HepG2 (cell line): ENCODE data around the gene IL18RAP. TPM values are rescaled to one million over a fixed set of nuclear protein-coding genes. Genes with fewer than 3 reads are reported as not detected.

Experiments
- ATAC-seq: fragments of 200-7000 bp; cut with Tn5 transposase; 3 replicates; pipeline ENCODE4 v1.9.1; 2020; ENCODE audit warnings: mild to moderate bottlenecking, moderate library complexity
- BruUV-seq: library from RNA; stranded (reverse); fragments of 400-500 nt; replicated peaks from 2 replicates; lab custom pipeline; 2021; lab: Mats Ljungman, UMichigan
- CTCF ChIA-PET: fragments of 300-600 bp; formaldehyde crosslinking; extraction: SDS; loops from one replicate; lab custom pipeline; 2021; ENCODE audit warnings: low total read pairs, inconsistent platforms, low intra/inter-chr PET ratio; lab: Yijun Ruan, JAX
- POLR2A ChIA-PET: fragments of 350-600 bp; sonication (Branson Sonifier 250); formaldehyde crosslinking; loops from one replicate; lab custom pipeline; 2020; ENCODE audit warnings: antibody characterized with exemption, inconsistent platforms; lab: Yijun Ruan, JAX
- DNase-seq: peaks from one replicate; pipeline ENCODE4 v3.0.0-alpha.2; 2015; ENCODE audit warnings: low spot score
- FAIRE-seq: peaks from 3 replicates; lab custom pipeline; 2011; peaks lifted over from hg19 to GRCh38; lab: Jason Lieb, UNC
- H2AFZ ChIP-seq: one replicate; pipeline ENCODE4 v1.6.1; 2011; ENCODE audit warnings: low read length, inconsistent platforms
- H3K27ac ChIP-seq: fragments of 300-600 bp; 3 replicates; pipeline ENCODE4 v1.8.0; 2011; ENCODE audit warnings: mixed run types, mild to moderate bottlenecking, mixed read lengths, low read length, inconsistent platforms; ENCODE audit not compliant: insufficient read depth; ENCODE audit errors: extremely low read length
- H3K27me3 ChIP-seq, 2 experiments: fragments of 200-600 bp in 1 of 2; 2 replicates in 1 of 2; 3 replicates in 1 of 2; pipeline versions ENCODE4 v1.6.0 to v1.8.0; 2011; ENCODE audit warnings: low read length in 2 of 2, mild to moderate bottlenecking in 2 of 2, moderate library complexity in 2 of 2, inconsistent platforms in 1 of 2; ENCODE audit not compliant: insufficient read depth in 2 of 2, control insufficient read depth in 1 of 2
- H3K36me3 ChIP-seq, 2 experiments: fragments of 200-600 bp in 1 of 2; replicated peaks in 1 of 2; 2 replicates in 1 of 2; 3 replicates in 1 of 2; pipeline versions ENCODE4 v1.5.1 to v1.8.0; 2011; ENCODE audit warnings: low read length in 2 of 2, inconsistent platforms in 1 of 2; ENCODE audit not compliant: insufficient read depth in 2 of 2, control insufficient read depth in 1 of 2
- H3K4me1 ChIP-seq: 2 replicates; pipeline ENCODE4 v1.5.1; 2012; ENCODE audit warnings: low read length, inconsistent platforms; ENCODE audit not compliant: insufficient read depth
- H3K4me2 ChIP-seq: 2 replicates; pipeline ENCODE4 v1.6.0; 2011; ENCODE audit warnings: low read depth, low read length, inconsistent platforms
- H3K4me3 ChIP-seq, 3 experiments: fragments of 200-600 bp in 1 of 3; sonication (generic), shearing (Covaris generic) in 1 of 3; replicated peaks in 1 of 3; 2 replicates each; pipeline ENCODE4 v1.5.1; 2011 to 2016; ENCODE audit warnings: low read length in 3 of 3, inconsistent platforms in 2 of 3, low read depth in 2 of 3, mild to moderate bottlenecking in 2 of 3, control low read depth in 1 of 3, mixed read lengths in 1 of 3; ENCODE audit not compliant: insufficient read depth in 1 of 3
- H3K79me2 ChIP-seq: one replicate; pipeline ENCODE4 v1.6.1; 2011; ENCODE audit warnings: low read length, inconsistent platforms; ENCODE audit not compliant: insufficient read depth
- H3K9ac ChIP-seq: 2 replicates; pipeline ENCODE4 v1.6.0; 2011; ENCODE audit warnings: mild to moderate bottlenecking, low read depth, low read length, inconsistent platforms; ENCODE audit not compliant: insufficient read depth
- H3K9me3 ChIP-seq: 2 replicates; pipeline ENCODE4 v1.5.1; 2012; ENCODE audit warnings: mild to moderate bottlenecking, low read length
- H4K20me1 ChIP-seq: 2 replicates; pipeline ENCODE4 v1.6.0; 2011; ENCODE audit warnings: inconsistent platforms, mild to moderate bottlenecking, low read length, moderate library complexity; ENCODE audit not compliant: insufficient read depth
- BATF2 ChIP-seq: sonication (generic); formaldehyde crosslinking; IDR thresholded peaks from 2 replicates; pipeline ENCODE4 v1.8.0; 2022; ENCODE audit warnings: mild to moderate bottlenecking, missing genetic modification reagents, moderate library complexity
- CBX1 ChIP-seq: IDR thresholded peaks from one replicate; pipeline ENCODE4 v1.6.1; 2016; ENCODE audit warnings: antibody characterized with exemption, low read depth
- ESRRA ChIP-seq: sonication (generic); formaldehyde crosslinking; IDR thresholded peaks from 2 replicates; pipeline ENCODE4 v1.5.1; 2020; ENCODE audit warnings: mild to moderate bottlenecking, low read depth, missing genetic modification reagents
- FOXC1 ChIP-seq: sonication (generic); formaldehyde crosslinking; IDR thresholded peaks from 2 replicates; pipeline ENCODE4 v1.8.0; 2022; ENCODE audit warnings: mild to moderate bottlenecking, missing genetic modification reagents, borderline replicate concordance
- MATR3 ChIP-seq: sonication (generic); formaldehyde crosslinking; IDR thresholded peaks from 2 replicates; pipeline ENCODE4 v1.4.0; 2020; ENCODE audit warnings: missing genetic modification reagents
- MBD4 ChIP-seq: IDR thresholded peaks from 2 replicates; pipeline ENCODE4 v1.6.1; 2012; ENCODE audit warnings: low read length, inconsistent platforms, borderline replicate concordance
- NR2F2 ChIP-seq: IDR thresholded peaks from 2 replicates; pipeline ENCODE4 v1.6.1; 2012; ENCODE audit warnings: low read depth, inconsistent platforms, borderline replicate concordance
- PCBP2 ChIP-seq: fragments of 200-400 bp; formaldehyde crosslinking; optimal IDR thresholded peaks from 2 replicates; pipeline ENCODE3; 2018; ENCODE audit warnings: low read length, low read depth; ENCODE audit not compliant: poor library complexity, severe bottlenecking
- RAD51 ChIP-seq: fragments of 450-650 bp; IDR thresholded peaks from 2 replicates; pipeline ENCODE4 v1.6.1; 2016; ENCODE audit warnings: borderline replicate concordance
- SMAD9 ChIP-seq: sonication (generic); formaldehyde crosslinking; IDR thresholded peaks from 2 replicates; pipeline ENCODE4 v1.5.1; 2020; ENCODE audit warnings: mild to moderate bottlenecking, missing genetic modification reagents
- THAP11 ChIP-seq: IDR thresholded peaks from 2 replicates; pipeline ENCODE4 v1.6.1; 2016; ENCODE audit warnings: missing biosample characterization, missing genetic modification reagents
- ZMAT5 ChIP-seq: sonication (generic); formaldehyde crosslinking; IDR thresholded peaks from 2 replicates; pipeline ENCODE4 v1.5.0; 2020; ENCODE audit warnings: mild to moderate bottlenecking, low read depth, missing genetic modification reagents, borderline replicate concordance
- ZNF331 ChIP-seq: sonication (generic); formaldehyde crosslinking; IDR thresholded peaks from 2 replicates; pipeline ENCODE4 v1.4.0; 2020; ENCODE audit warnings: missing genetic modification reagents
- ZNF430 ChIP-seq: sonication (generic); formaldehyde crosslinking; IDR thresholded peaks from 2 replicates; pipeline ENCODE4 v1.9.0; 2021; ENCODE audit warnings: mild to moderate bottlenecking, missing genetic modification reagents
- ZNF431 ChIP-seq: sonication (generic); formaldehyde crosslinking; IDR thresholded peaks from 2 replicates; pipeline ENCODE4 v1.9.0; 2022; ENCODE audit warnings: missing genetic modification reagents, low read depth, mild to moderate bottlenecking, borderline replicate concordance
- ZNF775 ChIP-seq: sonication (generic); formaldehyde crosslinking; IDR thresholded peaks from 2 replicates; pipeline ENCODE4 v1.4.0; 2020; ENCODE audit warnings: missing genetic modification reagents, mild to moderate bottlenecking, moderate library complexity, borderline replicate concordance
- WGBS: methylation state at CpG from one replicate; pipeline ENCODE4 v1.1.6; 2017; ENCODE audit warnings: low lambda C conversion rate; 5-methylcytosine and 5-hydroxymethylcytosine counted together
- in situ Hi-C: cut with HindIII; loops from 2 replicates; pipeline ENCODE4 v1.10.0; 2017; ENCODE audit warnings: low pct_unique_long_range_greater_than_20kb; ENCODE audit not compliant: extremely low pct_ligation_motif_present
- intact Hi-C: fragments of 100-400 bp; cut with micrococcal nuclease; formaldehyde crosslinking; loops from one replicate; pipeline ENCODE4 v1.10.0; 2022; ENCODE audit not compliant: unreplicated experiment
- polyA plus RNA-seq, 8 experiments: library from polyadenylated mRNA; depleted of rRNA in 3 of 8; stranded (reverse) in 7 of 8; unstranded in 1 of 8; fragments of >200 nt; fragmentation: Illumina TruSeq in 4 of 8; extraction: Trizol in 4 of 8; gene quantifications; 2 replicates each; pipeline versions ENCODE4 v1.2.1 to v1.2.3, GENCODE V29; 2011 to 2016; ENCODE audit warnings: low read depth in 4 of 8, missing spikeins in 1 of 8, mixed read lengths in 1 of 8; ENCODE audit not compliant: insufficient read depth in 1 of 8
- total RNA-seq, 5 experiments: library from RNA; depleted of rRNA; stranded (reverse); fragments of >200 nt; fragmentation: Illumina TruSeq; extraction: Trizol; gene quantifications; 2 replicates each; pipeline ENCODE4 v1.2.3, GENCODE V29; 2016; ENCODE audit warnings: low read depth in 1 of 5

Gene IL18RAP
- total and polyA plus RNA-seq, 2 of the 13 experiments (the other 11 are each of a cell fraction or from before 2014, with no cell fraction given), result 0.05 TPM; not detected in 1

GRCh38 chr2:102422910-102423309 lies at the start of gene IL18RAP (continued):
- TF ChIP-seq SMAD9, result no peak
- no peak for TF ChIP-seq BATF2 (CRISPR knock-in tag)
- no peak for TF ChIP-seq ZMAT5 (CRISPR knock-in tag)

GRCh38 chr2:102376052-102376591 lies 46.8 kb upstream of the IL18RAP start:
- Histone ChIP-seq H3K27ac (no peak overlapping the region), H3K4me3 (no peak overlapping the region), H2AFZ (no peak overlapping the region), H3K4me1 (no peaks in the 10 kb centered on the region), H3K36me3 (no peaks in the 10 kb centered on the region), H3K27me3 (no peaks in the 10 kb centered on the region; a peak in 1 of 5 replicates), H3K9ac (no peak overlapping the region), H3K79me2 (no peaks in the 10 kb centered on the region), H3K4me2 (no peak overlapping the region), H3K9me3 (no peaks in the 10 kb centered on the region), H4K20me1 (no peaks in the 10 kb centered on the region)
- ChIA-PET CTCF (no interaction called here), POLR2A (no interaction called here)
- whole genome bisulfite sequencing, result 0% methylated on average over 1 of the region's 1 CpG
- BruUV-seq, result no TSS peak
- DNase-seq, result no peak
- FAIRE-seq, result no peak
- TF ChIP-seq ZNF775 (CRISPR knock-in tag), result no peak
- no peak for TF ChIP-seq ZNF431 (CRISPR knock-in tag)
- TF ChIP-seq THAP11 (CRISPR knock-in tag), result no peak
- no peak for TF ChIP-seq MATR3
- TF ChIP-seq ZNF331 (CRISPR knock-in tag), result no peak
- no peak for TF ChIP-seq PCBP2
- no peak for TF ChIP-seq ESRRA (CRISPR knock-in tag)
- no peak for TF ChIP-seq NR2F2
- no peak for TF ChIP-seq FOXC1 (CRISPR knock-in tag)
- no peak for TF ChIP-seq ZNF430 (CRISPR knock-in tag)
- no peak for TF ChIP-seq CBX1
- no peak for TF ChIP-seq MBD4
- no peak for TF ChIP-seq RAD51
- in situ Hi-C loops (no loop called here), intact Hi-C loops (no loop called here)
- no peak for ATAC-seq
